Measurements from ENCODE around the gene RAPGEF4. TPM values are rescaled to one million over a fixed set of nuclear protein-coding genes. Genes with fewer than 3 reads are reported as not detected.

The RAPGEF4 gene
- total and polyA plus RNA-seq, 2 of the 13 experiments (the other 11 are each of a cell fraction or from before 2014, with no cell fraction given): 0.78 to 0.91 TPM

GRCh38 chr2:172969609-172970008 is 234.0 kb downstream of the RAPGEF4 start (continued):
- TF ChIP-seq MED13 (CRISPR knock-in tag; IDR thresholded peaks at IDR 0.05): no peak
- no peak for TF ChIP-seq SMARCC2 (IDR thresholded peaks at IDR 0.05)
- TF ChIP-seq SIX1 (CRISPR knock-in tag; IDR thresholded peaks at IDR 0.05; ENCODE audit: borderline replicate concordance): no peak
- TF ChIP-seq ZHX2 (IDR thresholded peaks at IDR 0.05; ENCODE audit: low read depth): no peak
- no peak for TF ChIP-seq ZHX2 (CRISPR knock-in tag; IDR thresholded peaks at IDR 0.05; ENCODE audit: borderline replicate concordance)

DNA sequence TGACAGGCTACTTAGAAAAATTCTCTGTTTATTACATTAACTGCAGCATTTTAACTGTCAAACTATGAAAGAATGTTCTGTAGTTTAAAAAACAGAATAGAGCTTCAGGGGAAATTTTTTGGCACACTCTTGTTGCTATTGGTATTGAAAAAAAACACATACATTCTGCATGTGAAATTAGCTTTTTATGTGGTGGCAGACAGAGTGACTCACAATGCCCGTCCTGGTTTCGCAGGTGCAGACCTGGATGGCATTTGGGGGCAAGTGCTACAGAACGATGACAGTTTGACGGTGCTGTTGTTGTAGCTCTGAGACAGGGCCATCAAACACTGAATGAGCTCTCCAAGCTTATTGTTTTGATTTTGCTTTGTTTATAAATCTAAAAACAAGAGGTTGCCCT is 235.0 kb downstream of the RAPGEF4 start:
- intact Hi-C loops (cut with micrococcal nuclease; ENCODE audit: unreplicated experiment) (no loop called here), in situ Hi-C loops (cut with HindIII; ENCODE audit: extremely low pct_ligation_motif_present, low pct_unique_long_range_greater_than_20kb) (no loop called here)
- Histone ChIP-seq H3K4me2 (ENCODE audit: low read depth, low read length) (no peak overlapping the region), H3K4me1 (ENCODE audit: insufficient read depth, low read length) (peaks cover 26% of the 10 kb centered on the region), H3K27ac (ENCODE audit: extremely low read length, insufficient read depth, low read length) (no peak overlapping the region), H4K20me1 (ENCODE audit: insufficient read depth, low read length) (no peaks in the 10 kb centered on the region), H3K79me2 (ENCODE audit: insufficient read depth, low read length) (no peaks in the 10 kb centered on the region), H2AFZ (ENCODE audit: low read length) (no peak overlapping the region), H3K36me3 (replicated peaks in 1 of 2; ENCODE audit: control insufficient read depth in 1 of 2, insufficient read depth in 2 of 2, low read length in 2 of 2) (no peaks in the 10 kb centered on the region), H3K4me3 (replicated peaks in 1 of 3; ENCODE audit: insufficient read depth in 1 of 3, low read depth in 2 of 3, low read length in 3 of 3) (no peak overlapping the region), H3K9me3 (ENCODE audit: low read length) (no peaks in the 10 kb centered on the region), H3K9ac (ENCODE audit: insufficient read depth, low read depth, low read length) (no peak overlapping the region), H3K27me3 (ENCODE audit: control insufficient read depth in 1 of 2, insufficient read depth in 2 of 2, low read length in 2 of 2) (peaks cover 0 to 2% of the 10 kb centered on the region in 2 experiments; a peak in 1 of 5 replicates)
- TF ChIP-seq MXD3 (CRISPR knock-in tag; IDR thresholded peaks at IDR 0.05): no peak
- TF ChIP-seq DZIP1 (CRISPR knock-in tag; IDR thresholded peaks at IDR 0.05): no peak
- WGBS (ENCODE audit: low lambda C conversion rate): 61% methylated on average over 4 of the region's 4 CpGs
- POLR2A ChIA-PET: no interaction called here
- no peak for DNase-seq (ENCODE audit: low spot score)
- CTCF ChIA-PET (ENCODE audit: low intra/inter-chr PET ratio, low total read pairs): no interaction called here
- no TSS peak for BruUV-seq (replicated peaks)
- no peak for ATAC-seq
- no peak for FAIRE-seq

All from HepG2 (cell line).